ENCODE data around the gene DDA1. TPM values are rescaled to one million over a fixed set of nuclear protein-coding genes. Genes with fewer than 3 reads are reported as not detected.

The DDA1 gene
- total and polyA plus RNA-seq, 9 of the 15 experiments (the other 6 are each of a cell fraction or from before 2014, with no cell fraction given) = 1.4 to 83.8 (median 33.8) TPM

GRCh38 chr19:17266975-17267788 lies 42.2 kb upstream of the DDA1 start, which contains the start of gene BABAM1 (continued):
- TF ChIP-seq, protein P1, sequence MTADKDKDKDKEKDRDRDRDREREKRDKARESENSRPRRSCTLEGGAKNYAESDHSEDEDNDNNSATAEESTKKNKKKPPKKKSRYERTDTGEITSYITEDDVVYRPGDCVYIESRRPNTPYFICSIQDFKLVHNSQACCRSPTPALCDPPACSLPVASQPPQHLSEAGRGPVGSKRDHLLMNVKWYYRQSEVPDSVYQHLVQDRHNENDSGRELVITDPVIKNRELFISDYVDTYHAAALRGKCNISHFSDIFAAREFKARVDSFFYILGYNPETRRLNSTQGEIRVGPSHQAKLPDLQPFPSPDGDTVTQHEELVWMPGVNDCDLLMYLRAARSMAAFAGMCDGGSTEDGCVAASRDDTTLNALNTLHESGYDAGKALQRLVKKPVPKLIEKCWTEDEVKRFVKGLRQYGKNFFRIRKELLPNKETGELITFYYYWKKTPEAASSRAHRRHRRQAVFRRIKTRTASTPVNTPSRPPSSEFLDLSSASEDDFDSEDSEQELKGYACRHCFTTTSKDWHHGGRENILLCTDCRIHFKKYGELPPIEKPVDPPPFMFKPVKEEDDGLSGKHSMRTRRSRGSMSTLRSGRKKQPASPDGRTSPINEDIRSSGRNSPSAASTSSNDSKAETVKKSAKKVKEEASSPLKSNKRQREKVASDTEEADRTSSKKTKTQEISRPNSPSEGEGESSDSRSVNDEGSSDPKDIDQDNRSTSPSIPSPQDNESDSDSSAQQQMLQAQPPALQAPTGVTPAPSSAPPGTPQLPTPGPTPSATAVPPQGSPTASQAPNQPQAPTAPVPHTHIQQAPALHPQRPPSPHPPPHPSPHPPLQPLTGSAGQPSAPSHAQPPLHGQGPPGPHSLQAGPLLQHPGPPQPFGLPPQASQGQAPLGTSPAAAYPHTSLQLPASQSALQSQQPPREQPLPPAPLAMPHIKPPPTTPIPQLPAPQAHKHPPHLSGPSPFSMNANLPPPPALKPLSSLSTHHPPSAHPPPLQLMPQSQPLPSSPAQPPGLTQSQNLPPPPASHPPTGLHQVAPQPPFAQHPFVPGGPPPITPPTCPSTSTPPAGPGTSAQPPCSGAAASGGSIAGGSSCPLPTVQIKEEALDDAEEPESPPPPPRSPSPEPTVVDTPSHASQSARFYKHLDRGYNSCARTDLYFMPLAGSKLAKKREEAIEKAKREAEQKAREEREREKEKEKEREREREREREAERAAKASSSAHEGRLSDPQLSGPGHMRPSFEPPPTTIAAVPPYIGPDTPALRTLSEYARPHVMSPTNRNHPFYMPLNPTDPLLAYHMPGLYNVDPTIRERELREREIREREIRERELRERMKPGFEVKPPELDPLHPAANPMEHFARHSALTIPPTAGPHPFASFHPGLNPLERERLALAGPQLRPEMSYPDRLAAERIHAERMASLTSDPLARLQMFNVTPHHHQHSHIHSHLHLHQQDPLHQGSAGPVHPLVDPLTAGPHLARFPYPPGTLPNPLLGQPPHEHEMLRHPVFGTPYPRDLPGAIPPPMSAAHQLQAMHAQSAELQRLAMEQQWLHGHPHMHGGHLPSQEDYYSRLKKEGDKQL (CRISPR knock-in tag; IDR thresholded peaks at IDR 0.05; ENCODE audit: borderline replicate concordance) = no peak
- peak; percentile 81 for TF ChIP-seq CREB1 (IDR thresholded peaks at IDR 0.05)
- peak; percentile 82 for TF ChIP-seq CREB1 (CRISPR knock-in tag; IDR thresholded peaks at IDR 0.05)
- TF ChIP-seq RBM34 (IDR thresholded peaks at IDR 0.05; ENCODE audit: borderline replicate concordance, insufficient read depth, low read length) = no peak
- peak; percentile 95 for TF ChIP-seq ZBTB40 (IDR thresholded peaks at IDR 0.05)
- TF ChIP-seq ZBTB40 (CRISPR knock-in tag; IDR thresholded peaks at IDR 0.05) = no peak
- TF ChIP-seq CREM (IDR thresholded peaks at IDR 0.05; ENCODE audit: low read depth) = peak; percentile 92
- no peak for TF ChIP-seq CLOCK (CRISPR knock-in tag; IDR thresholded peaks at IDR 0.05; ENCODE audit: borderline replicate concordance)

All from K562 (cell line).